ENCODE measurements around the gene YWHAG. TPM values are rescaled to one million over a fixed set of nuclear protein-coding genes. Genes with fewer than 3 reads are reported as not detected.

The YWHAG gene
- total and polyA plus RNA-seq, 2 donors from 2014 or later, result 45.4 to 94.2 TPM

GRCh38 chr7:76330673-76331072 lies 28.1 kb downstream of the YWHAG start:
- TF ChIP-seq CTCF (IDR thresholded peaks at IDR 0.05; ENCODE audit: borderline replicate concordance, extremely low read depth, insufficient read depth), result no peak
- intact Hi-C loops (cut with DNase I), result no loop called here
- peaks cover 3 to 15% (median 15%) of the 10 kb centered on the region in 3 donors for H3K4me1 ChIP-seq (ENCODE audit: control insufficient read depth in 2 of 3, insufficient read depth in 2 of 3, low read depth in 1 of 3, low read length in 3 of 3)

GRCh38 chr7:76330261-76330660 lies 28.5 kb downstream of the YWHAG start:
- FAIRE-seq (no peak), DNase-seq (no peak)
- intact Hi-C loops (cut with DNase I), result no loop called here
- no peak overlapping the region for H3K9ac ChIP-seq (ENCODE audit: low read length in 3 of 3)
- H3K4me3 ChIP-seq (ENCODE audit: low read length in 3 of 3), result no peak overlapping the region
- peaks cover 2 to 19% (median 11%) of the 10 kb centered on the region in 3 donors for H3K36me3 ChIP-seq (ENCODE audit: control insufficient read depth in 2 of 3, insufficient read depth in 3 of 3, low read length in 3 of 3)
- peaks cover 3 to 15% (median 15%) of the 10 kb centered on the region in 3 donors for H3K4me1 ChIP-seq (ENCODE audit: control insufficient read depth in 2 of 3, insufficient read depth in 2 of 3, low read depth in 1 of 3, low read length in 3 of 3)
- no peaks in the 10 kb centered on the region for H3K27me3 ChIP-seq (ENCODE audit: control insufficient read depth, insufficient read depth, low read length)
- H3K9me3 ChIP-seq (ENCODE audit: control insufficient read depth in 2 of 3, insufficient read depth in 1 of 3, low read length in 3 of 3), result no peaks in the 10 kb centered on the region
- no peak overlapping the region for H3K27ac ChIP-seq (ENCODE audit: low read depth in 2 of 2, low read length in 2 of 2)
- no peak for TF ChIP-seq CTCF (IDR thresholded peaks at IDR 0.05; ENCODE audit: borderline replicate concordance, extremely low read depth, insufficient read depth)

More at GRCh38 chr7:76330673-76331072, 28.1 kb downstream of the YWHAG start:
- Histone ChIP-seq H3K4me3 (ENCODE audit: low read length in 3 of 3) (no peak overlapping the region), H3K36me3 (ENCODE audit: control insufficient read depth in 2 of 3, insufficient read depth in 3 of 3, low read length in 3 of 3) (peaks cover 2 to 19% (median 11%) of the 10 kb centered on the region in 3 donors), H3K27me3 (ENCODE audit: control insufficient read depth, insufficient read depth, low read length) (no peaks in the 10 kb centered on the region), H3K9me3 (ENCODE audit: control insufficient read depth in 2 of 3, insufficient read depth in 1 of 3, low read length in 3 of 3) (no peaks in the 10 kb centered on the region), H3K9ac (ENCODE audit: low read length in 3 of 3) (no peak overlapping the region), H3K27ac (ENCODE audit: low read depth in 2 of 2, low read length in 2 of 2) (no peak overlapping the region)
- no peak for DNase-seq
- FAIRE-seq, result no peak

GRCh38 chr7:76329479-76329878 lies 29.3 kb downstream of the YWHAG start:
- Histone ChIP-seq H3K9me3 (ENCODE audit: control insufficient read depth in 2 of 3, insufficient read depth in 1 of 3, low read length in 3 of 3) (no peaks in the 10 kb centered on the region), H3K27ac (ENCODE audit: low read depth in 2 of 2, low read length in 2 of 2) (no peak overlapping the region)
- no peak for TF ChIP-seq CTCF (IDR thresholded peaks at IDR 0.05; ENCODE audit: borderline replicate concordance, extremely low read depth, insufficient read depth)

GRCh38 chr7:76328389-76328788 lies 30.4 kb downstream of the YWHAG start:
- H3K36me3 ChIP-seq (ENCODE audit: control insufficient read depth in 2 of 3, insufficient read depth in 3 of 3, low read length in 3 of 3), result peaks cover 4 to 19% (median 11%) of the 10 kb centered on the region in 3 donors
- FAIRE-seq (no peak), DNase-seq (no peak)
- no peaks in the 10 kb centered on the region for H3K27me3 ChIP-seq (ENCODE audit: control insufficient read depth, insufficient read depth, low read length)
- peaks cover 3 to 9% (median 7%) of the 10 kb centered on the region in 3 donors for H3K4me1 ChIP-seq (ENCODE audit: control insufficient read depth in 2 of 3, insufficient read depth in 2 of 3, low read depth in 1 of 3, low read length in 3 of 3)
- no peak overlapping the region for H3K27ac ChIP-seq (ENCODE audit: low read depth in 2 of 2, low read length in 2 of 2)
- no peak for TF ChIP-seq CTCF (IDR thresholded peaks at IDR 0.05; ENCODE audit: borderline replicate concordance, extremely low read depth, insufficient read depth)
- intact Hi-C loops (cut with DNase I), result no loop called here
- no peak overlapping the region for H3K4me3 ChIP-seq (ENCODE audit: low read length in 3 of 3)
- H3K9ac ChIP-seq (ENCODE audit: low read length in 3 of 3), result no peak overlapping the region
- no peaks in the 10 kb centered on the region for H3K9me3 ChIP-seq (ENCODE audit: control insufficient read depth in 2 of 3, insufficient read depth in 1 of 3, low read length in 3 of 3)

More at GRCh38 chr7:76329479-76329878, 29.3 kb downstream of the YWHAG start:
- intact Hi-C loops (cut with DNase I), result no loop called here
- H3K4me3 ChIP-seq (ENCODE audit: low read length in 3 of 3), result no peak overlapping the region
- no peak for FAIRE-seq
- H3K27me3 ChIP-seq (ENCODE audit: control insufficient read depth, insufficient read depth, low read length), result no peaks in the 10 kb centered on the region
- no peak overlapping the region for H3K9ac ChIP-seq (ENCODE audit: low read length in 3 of 3)
- no peak for DNase-seq
- H3K4me1 ChIP-seq (ENCODE audit: control insufficient read depth in 2 of 3, insufficient read depth in 2 of 3, low read depth in 1 of 3, low read length in 3 of 3), result peaks cover 3 to 15% (median 15%) of the 10 kb centered on the region in 3 donors
- peaks cover 4 to 19% (median 11%) of the 10 kb centered on the region in 3 donors for H3K36me3 ChIP-seq (ENCODE audit: control insufficient read depth in 2 of 3, insufficient read depth in 3 of 3, low read length in 3 of 3)
